Retina (tissue), 1 donor: ENCODE measurements around the gene DNPH1.

Experiments used
- DNase-seq: peaks from one replicate; pipeline ENCODE4 v3.0.0-alpha.2; 2016

DNPH1 gene

GRCh38 chr6:43228951-43229802 is at the start of gene DNPH1:
DNPH1 (minus strand) TSS chr6:43229481; CDS start chr6:43229456, 25 bp downstream.
- DNase-seq, result peak; percentile 92

DNA sequence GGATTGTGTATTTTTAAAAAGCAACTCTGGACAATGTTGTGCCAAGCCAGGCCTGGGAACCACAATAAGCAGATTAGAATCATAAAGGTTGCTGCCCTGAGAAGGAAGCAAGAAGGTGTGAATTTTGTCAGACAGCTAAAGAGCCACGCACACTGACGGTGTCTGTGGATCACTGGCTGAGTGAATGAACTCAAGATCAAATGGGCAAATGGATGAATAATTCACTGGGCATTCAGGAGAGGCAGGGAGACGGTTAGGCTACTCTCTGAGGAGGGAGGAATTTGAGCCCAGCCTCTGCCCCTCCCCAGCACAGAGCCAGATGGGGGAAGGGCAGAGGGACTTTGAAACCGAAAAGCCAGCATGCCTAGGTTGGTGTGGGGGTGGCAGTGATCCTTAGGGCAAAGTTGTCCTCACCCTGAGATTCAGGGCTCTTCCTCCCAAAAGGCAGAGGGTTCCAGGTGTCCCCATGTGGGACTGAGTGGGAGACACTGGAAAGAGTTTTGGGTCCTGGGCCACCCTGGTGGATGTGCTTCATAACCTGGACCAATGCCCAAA is 49.3 kb upstream of the DNPH1 start:
- DNase-seq, result no peak

GRCh38 chr6:43277643-43278523 is 48.6 kb upstream of the DNPH1 start:
- DNase-seq, result no peak

DNA sequence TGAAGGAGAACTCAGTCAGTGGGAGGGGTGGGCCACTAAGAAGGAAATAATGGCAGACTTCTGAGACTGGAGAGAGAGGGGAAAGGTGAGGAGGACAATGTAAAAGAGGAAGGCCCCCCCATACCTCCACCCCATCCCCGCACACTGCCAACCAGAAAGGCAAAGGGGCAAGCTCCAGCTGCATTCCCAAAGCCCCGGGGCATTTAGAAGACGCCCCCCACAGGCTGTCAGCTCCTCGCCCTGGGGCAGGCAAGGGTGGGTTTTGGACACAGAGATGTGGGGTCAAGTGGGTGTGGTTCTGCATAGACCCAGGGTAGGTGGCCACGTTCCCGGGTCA is 48.0 kb upstream of the DNPH1 start:
- no peak for DNase-seq

GRCh38 chr6:43276577-43277305 is 47.5 kb upstream of the DNPH1 start:
- DNase-seq, result no peak

GRCh38 chr6:43275801-43276576 is 46.7 kb upstream of the DNPH1 start:
- DNase-seq, result peak; percentile 50

DNA sequence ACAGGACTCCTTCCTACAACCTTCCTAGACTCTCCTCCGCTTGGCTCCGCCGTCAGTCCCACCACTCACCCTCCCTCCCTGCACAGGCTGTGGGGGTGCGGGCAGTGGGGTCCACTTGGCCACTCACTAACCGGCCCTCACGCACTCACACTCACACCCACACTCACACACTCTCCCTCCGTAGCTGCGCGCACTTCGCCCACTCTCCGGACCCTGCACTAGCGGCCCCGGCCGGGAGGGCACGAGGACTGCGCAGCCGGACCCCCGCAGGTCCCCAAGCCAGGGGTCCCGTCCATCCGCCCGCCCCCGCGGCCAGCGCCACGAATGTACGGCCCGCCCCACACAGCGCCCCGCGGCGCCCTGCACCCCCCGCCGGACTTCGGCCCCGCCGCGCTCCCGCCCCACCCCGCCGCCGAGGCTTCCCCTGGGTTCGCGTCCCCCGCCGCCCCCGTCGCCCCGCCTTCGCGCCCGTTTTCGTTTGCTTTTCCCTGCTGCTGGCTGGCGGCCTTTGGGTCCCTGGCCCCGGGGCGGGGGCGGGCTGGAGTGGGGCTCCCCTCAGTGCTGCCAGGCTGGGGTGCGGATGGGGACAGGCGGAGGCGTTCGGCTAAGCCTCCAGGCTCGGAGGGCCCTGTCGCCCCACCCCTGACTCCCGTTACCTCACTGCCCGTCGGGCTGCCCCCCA is 45.8 kb upstream of the DNPH1 start:
- no peak for DNase-seq

DNA sequence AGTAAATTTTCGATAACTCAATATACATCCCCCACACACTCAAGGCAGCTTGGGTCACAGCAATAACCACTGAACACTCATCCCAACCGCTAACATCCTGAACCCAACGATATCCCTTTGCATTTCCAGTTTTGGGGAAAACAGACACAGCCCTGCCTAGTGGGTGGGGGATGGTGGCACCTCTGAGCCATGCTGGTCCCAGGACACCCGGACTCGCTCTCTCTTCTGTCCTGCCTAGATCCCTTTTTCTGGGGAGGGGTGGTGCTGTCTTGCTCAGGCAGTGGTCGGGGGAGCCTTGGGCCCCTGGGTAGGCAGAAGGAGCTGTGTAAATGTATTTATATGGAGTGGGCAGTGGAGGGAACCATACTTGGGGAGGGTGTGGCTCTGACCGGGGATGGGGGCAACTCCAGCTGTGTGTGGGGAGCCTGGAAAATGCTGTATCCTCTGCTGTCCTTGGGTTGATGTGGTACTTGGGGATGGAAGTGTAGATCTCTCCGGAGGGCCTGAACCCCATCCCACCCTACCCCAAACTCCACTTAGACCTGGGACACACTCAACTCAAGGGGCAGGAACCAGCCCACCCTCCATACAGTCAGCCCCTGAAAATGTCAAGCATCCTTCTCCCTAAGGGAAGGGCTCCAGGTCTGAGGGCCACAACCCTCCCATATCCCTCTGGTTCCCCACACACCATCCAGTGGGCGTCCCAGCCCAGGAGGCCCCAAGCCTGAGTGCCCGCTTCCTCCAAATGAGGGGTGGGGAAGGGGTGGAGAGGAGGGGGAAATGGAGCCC is 45.0 kb upstream of the DNPH1 start:
- DNase-seq, result no peak

GRCh38 chr6:43273707-43274106 is 44.4 kb upstream of the DNPH1 start:
- DNase-seq, result no peak

GRCh38 chr6:43271944-43272343 is 42.7 kb upstream of the DNPH1 start:
- no peak for DNase-seq

GRCh38 chr6:43271103-43271815 is 42.0 kb upstream of the DNPH1 start:
- DNase-seq, result no peak

- peak; percentile 40 for DNase-seq
Measured at GRCh38 chr6:43269273-43270007, 40.2 kb upstream of the DNPH1 start.

DNA sequence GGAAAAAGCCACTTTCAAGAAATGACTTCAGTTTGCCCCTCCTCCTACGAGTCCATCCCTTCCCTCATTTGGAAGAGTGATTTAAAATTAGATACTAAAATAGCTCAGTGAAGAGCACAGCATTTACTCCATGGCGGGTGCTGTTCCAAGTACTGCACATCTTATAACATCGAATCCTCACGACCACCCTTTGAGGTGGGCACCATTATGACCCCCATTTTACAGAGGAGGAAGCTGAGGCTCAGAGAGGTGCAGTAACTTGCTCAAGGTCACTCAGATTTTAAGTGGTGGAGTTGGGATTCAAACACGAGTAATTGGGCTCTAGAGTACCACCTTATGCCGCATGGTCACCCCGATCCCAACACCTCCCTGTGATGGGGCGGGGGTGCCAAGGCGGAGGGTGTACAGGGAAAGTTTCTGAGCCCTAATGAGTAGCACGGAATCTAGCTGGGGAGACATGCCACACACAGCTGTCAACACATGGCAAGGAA is 39.5 kb upstream of the DNPH1 start:
- no peak for DNase-seq

DNA sequence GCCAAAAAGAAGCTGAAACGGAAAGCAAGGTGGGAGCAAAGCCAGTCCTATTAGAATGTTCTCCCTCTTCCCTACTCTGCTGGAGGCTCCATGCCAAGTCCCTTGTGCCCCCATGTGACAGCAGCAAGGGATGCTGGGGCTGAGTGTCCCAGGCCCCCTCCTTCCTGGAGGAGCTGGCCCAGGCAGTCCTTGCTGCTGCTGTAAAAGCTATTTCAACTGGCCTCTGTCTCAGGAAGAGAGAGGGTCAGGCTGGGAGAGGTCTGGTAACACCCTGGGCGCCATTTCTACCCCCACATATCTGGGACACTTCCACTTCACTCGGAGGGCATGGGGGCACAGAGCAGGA is 39.0 kb upstream of the DNPH1 start:
- no peak for DNase-seq

- DNase-seq, result no peak
Measured at GRCh38 chr6:43267619-43268354, 38.5 kb upstream of the DNPH1 start.

GRCh38 chr6:43265564-43265963 is 36.3 kb upstream of the DNPH1 start:
- no peak for DNase-seq

- no peak for DNase-seq
Measured at GRCh38 chr6:43264599-43265145, 35.4 kb upstream of the DNPH1 start.
